Measurements from ENCODE around the gene LHPP. TPM values are rescaled to one million over a fixed set of nuclear protein-coding genes. Genes with fewer than 3 reads are reported as not detected.

Gene LHPP
- total RNA-seq, 1 donor from 2014 or later: 4.2 TPM

- no peak overlapping the region for H3K4me3 Mint-ChIP-seq (ENCODE audit: unreplicated experiment)
- H3K27ac Mint-ChIP-seq (ENCODE audit: unreplicated experiment): no peak overlapping the region
- TF ChIP-seq CTCF (IDR thresholded peaks at IDR 0.05; ENCODE audit: unreplicated experiment): no peak
- no peaks in the 10 kb centered on the region for H3K9me3 Mint-ChIP-seq (ENCODE audit: unreplicated experiment)
- peaks cover 2% of the 10 kb centered on the region for H3K27me3 Mint-ChIP-seq (ENCODE audit: unreplicated experiment)
- no peaks in the 10 kb centered on the region for H3K36me3 Mint-ChIP-seq (ENCODE audit: low read depth, unreplicated experiment)
- H3K4me1 Mint-ChIP-seq (ENCODE audit: unreplicated experiment): no peaks in the 10 kb centered on the region
- DNase-seq (ENCODE audit: low spot score): no peak
Measured at GRCh38 chr10:124559372-124560132, 97.9 kb downstream of the LHPP start.

GRCh38 chr10:124560377-124561105 lies 98.9 kb downstream of the LHPP start:
- peaks cover 4% of the 10 kb centered on the region for H3K27me3 Mint-ChIP-seq (ENCODE audit: unreplicated experiment)
- H3K4me3 Mint-ChIP-seq (ENCODE audit: unreplicated experiment): no peak overlapping the region
- no peak for DNase-seq (ENCODE audit: low spot score)
- H3K27ac Mint-ChIP-seq (ENCODE audit: unreplicated experiment): no peak overlapping the region
- no peaks in the 10 kb centered on the region for H3K4me1 Mint-ChIP-seq (ENCODE audit: unreplicated experiment)
- TF ChIP-seq CTCF (IDR thresholded peaks at IDR 0.05; ENCODE audit: unreplicated experiment): no peak
- no peaks in the 10 kb centered on the region for H3K36me3 Mint-ChIP-seq (ENCODE audit: low read depth, unreplicated experiment)
- H3K9me3 Mint-ChIP-seq (ENCODE audit: unreplicated experiment): no peaks in the 10 kb centered on the region

- no peak for TF ChIP-seq CTCF (IDR thresholded peaks at IDR 0.05; ENCODE audit: unreplicated experiment)
- H3K9me3 Mint-ChIP-seq (ENCODE audit: unreplicated experiment): no peaks in the 10 kb centered on the region
- no peak overlapping the region for H3K27ac Mint-ChIP-seq (ENCODE audit: unreplicated experiment)
- H3K4me3 Mint-ChIP-seq (ENCODE audit: unreplicated experiment): no peak overlapping the region
- H3K27me3 Mint-ChIP-seq (ENCODE audit: unreplicated experiment): peaks cover 4% of the 10 kb centered on the region
- no peak for DNase-seq (ENCODE audit: low spot score)
- H3K4me1 Mint-ChIP-seq (ENCODE audit: unreplicated experiment): no peaks in the 10 kb centered on the region
- H3K36me3 Mint-ChIP-seq (ENCODE audit: low read depth, unreplicated experiment): no peaks in the 10 kb centered on the region
Measured at GRCh38 chr10:124561206-124561605, 99.6 kb downstream of the LHPP start.

- H3K27ac Mint-ChIP-seq (ENCODE audit: unreplicated experiment): no peak overlapping the region
- peaks cover 4% of the 10 kb centered on the region for H3K27me3 Mint-ChIP-seq (ENCODE audit: unreplicated experiment)
- no peak overlapping the region for H3K4me3 Mint-ChIP-seq (ENCODE audit: unreplicated experiment)
- H3K4me1 Mint-ChIP-seq (ENCODE audit: unreplicated experiment): no peaks in the 10 kb centered on the region
- no peak for DNase-seq (ENCODE audit: low spot score)
- no peaks in the 10 kb centered on the region for H3K9me3 Mint-ChIP-seq (ENCODE audit: unreplicated experiment)
- TF ChIP-seq CTCF (IDR thresholded peaks at IDR 0.05; ENCODE audit: unreplicated experiment): no peak
- H3K36me3 Mint-ChIP-seq (ENCODE audit: low read depth, unreplicated experiment): no peaks in the 10 kb centered on the region
Measured at GRCh38 chr10:124562425-124563060, 100.9 kb downstream of the LHPP start.

All from endothelial cell (in vitro differentiated cells).